ENCODE results near the gene ANXA2.
"Not testable (repeated sequence)": the region's sequence is repeated elsewhere in the genome, so short reads cannot be mapped to it uniquely, and the experiment has no call there.

Gene ANXA2

GRCh38 chr15:60408463-60408981 lies 10.7 kb upstream of the ANXA2 start:
- no peak for DNase-seq (ENCODE audit: extremely low read depth, low read depth)

GRCh38 chr15:60407415-60407805 lies 9.6 kb upstream of the ANXA2 start:
- no peak for TF ChIP-seq CTCF (IDR thresholded peaks at IDR 0.05; ENCODE audit: low read depth, low read length)
- DNase-seq (ENCODE audit: extremely low read depth, low read depth): no peak

More at GRCh38 chr15:60408463-60408981, 10.7 kb upstream of the ANXA2 start:
- TF ChIP-seq CTCF (IDR thresholded peaks at IDR 0.05; ENCODE audit: low read depth, low read length): no peak

GRCh38 chr15:60406513-60407414 lies 9.0 kb upstream of the ANXA2 start:
- TF ChIP-seq CTCF (IDR thresholded peaks at IDR 0.05; ENCODE audit: low read depth, low read length): no peak
- DNase-seq (ENCODE audit: extremely low read depth, low read depth): no peak

GRCh38 chr15:60405399-60405798 lies 7.6 kb upstream of the ANXA2 start:
- no peak for TF ChIP-seq CTCF (IDR thresholded peaks at IDR 0.05; ENCODE audit: low read depth, low read length)

GRCh38 chr15:60404351-60404750 lies 6.6 kb upstream of the ANXA2 start:
- not testable (repeated sequence) for DNase-seq (ENCODE audit: extremely low read depth, low read depth)

More at GRCh38 chr15:60405399-60405798, 7.6 kb upstream of the ANXA2 start:
- no peak for DNase-seq (ENCODE audit: extremely low read depth, low read depth)

GRCh38 chr15:60400944-60401343 lies 3.2 kb upstream of the ANXA2 start:
- no peak for TF ChIP-seq CTCF (IDR thresholded peaks at IDR 0.05; ENCODE audit: low read depth, low read length)
- DNase-seq (ENCODE audit: extremely low read depth, low read depth): no peak

- DNase-seq (ENCODE audit: extremely low read depth, low read depth): no peak
- no peak for TF ChIP-seq CTCF (IDR thresholded peaks at IDR 0.05; ENCODE audit: low read depth, low read length)
These were observed 2.1 kb upstream of the ANXA2 start for GRCh38 chr15:60399931-60400330.

Measured in AG09319 (cell line).